SJCRH30 (cell line): ENCODE results near the gene PGAM2. TPM values are rescaled to one million over a fixed set of nuclear protein-coding genes. Genes with fewer than 3 reads are reported as not detected.
A peak's percentile ranks its signal among the peaks of the same experiment; 100 is the strongest.

ENCODE experiments used
- DNase-seq, 2 experiments: peaks; one replicate each; pipeline ENCODE4 v3.0.0-alpha.2; 2015 to 2020
- H3K27ac ChIP-seq: fragments of 250-450 bp; sonication (Bioruptor Pico); 2 replicates; pipeline ENCODE4 v1.5.1; 2020; ENCODE audit warnings: mild to moderate bottlenecking, moderate library complexity
- H3K27me3 ChIP-seq: fragments of 250-450 bp; sonication (Bioruptor Pico); 2 replicates; pipeline ENCODE4 v1.5.1; 2020; ENCODE audit warnings: mild to moderate bottlenecking, moderate library complexity
- H3K36me3 ChIP-seq: fragments of 250-450 bp; sonication (Bioruptor Pico); 2 replicates; pipeline ENCODE4 v1.5.1; 2020; ENCODE audit warnings: mild to moderate bottlenecking, moderate library complexity
- H3K4me1 ChIP-seq: fragments of 250-450 bp; sonication (Bioruptor Pico); 2 replicates; pipeline ENCODE4 v1.5.1; 2020; ENCODE audit warnings: mild to moderate bottlenecking, moderate library complexity
- H3K4me3 ChIP-seq: fragments of 250-450 bp; sonication (Bioruptor Pico); 2 replicates; pipeline ENCODE4 v1.5.1; 2020; ENCODE audit warnings: mild to moderate bottlenecking, moderate library complexity
- H3K9me3 ChIP-seq: fragments of 250-450 bp; sonication (Bioruptor Pico); replicated peaks from 2 replicates; pipeline ENCODE4 v1.5.1; 2020; ENCODE audit warnings: mild to moderate bottlenecking, moderate library complexity
- total RNA-seq: library from RNA; depleted of rRNA; stranded (reverse); fragments of >200 nt; shearing (Covaris generic); gene quantifications from 2 replicates; pipeline ENCODE4 v1.2.3, GENCODE V29; 2014; rRNA removed

Gene PGAM2
- not detected in 2 replicates for total RNA-seq

GRCh38 chr7:44065431-44066110, at the start of gene PGAM2:
PGAM2 (minus strand) TSS chr7:44065567; CDS start chr7:44065529, 38 bp downstream.
- Histone ChIP-seq H3K36me3 (no peaks in the 10 kb centered on the region), H3K27me3 (no peaks in the 10 kb centered on the region), H3K4me1 (no peaks in the 10 kb centered on the region; the same call in 1 of the 2 replicates), H3K9me3 (no peaks in the 10 kb centered on the region), H3K4me3 (no peak within 1 kb of the TSS), H3K27ac (no peak within 1 kb of the TSS)
- no peak for DNase-seq

DNA sequence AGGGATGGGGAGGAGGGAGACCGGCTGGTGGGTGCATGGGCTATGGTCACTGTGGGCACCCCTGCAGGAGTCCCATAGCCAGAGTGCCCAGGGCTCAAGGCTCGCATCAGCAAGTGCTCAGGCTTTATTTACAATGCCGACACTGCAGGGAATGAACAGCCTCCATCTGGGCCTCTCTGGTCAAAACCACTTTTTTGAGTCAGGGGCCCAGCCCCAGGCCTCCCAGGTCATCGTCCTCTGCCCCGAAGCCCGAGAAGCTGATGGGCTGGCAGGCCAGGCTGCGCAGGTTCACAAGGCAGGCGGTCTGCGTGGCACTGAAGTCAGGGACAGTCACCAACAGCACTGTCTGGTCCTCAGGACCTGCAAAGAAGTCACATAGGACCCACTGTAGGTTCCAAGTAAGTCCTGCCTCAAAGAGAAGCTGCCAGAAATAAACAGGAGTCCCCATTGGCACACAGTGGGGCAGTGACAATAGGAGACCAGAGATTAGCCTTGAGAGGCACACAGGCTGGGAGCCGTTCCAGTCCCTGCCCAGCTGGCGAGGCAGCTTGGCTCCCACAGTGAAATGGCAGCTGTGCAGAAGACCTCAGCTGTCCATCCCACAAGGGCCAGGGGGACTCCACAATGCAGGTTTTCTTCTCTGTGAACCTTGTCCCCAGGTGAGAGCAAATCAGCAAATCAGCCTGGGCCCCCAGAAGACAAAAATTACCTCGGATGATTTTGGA, 49.4 kb upstream of the PGAM2 start:
- H3K27ac ChIP-seq: no peak overlapping the region
- no peaks in the 10 kb centered on the region for H3K27me3 ChIP-seq
- no peaks in the 10 kb centered on the region for H3K4me1 ChIP-seq
- H3K9me3 ChIP-seq: no peaks in the 10 kb centered on the region
- no peak overlapping the region for H3K4me3 ChIP-seq
- peaks cover 51% of the 10 kb centered on the region for H3K36me3 ChIP-seq
- DNase-seq: peak in 1 of 2 experiments; percentile 40

- DNase-seq: no peak
- Histone ChIP-seq H3K27ac (no peak overlapping the region), H3K36me3 (peaks cover 55% of the 10 kb centered on the region), H3K4me3 (no peak overlapping the region), H3K27me3 (no peaks in the 10 kb centered on the region), H3K9me3 (no peaks in the 10 kb centered on the region), H3K4me1 (no peaks in the 10 kb centered on the region)
Measured at GRCh38 chr7:44113764-44114354, 48.5 kb upstream of the PGAM2 start.

GRCh38 chr7:44112997-44113763, 47.8 kb upstream of the PGAM2 start:
- Histone ChIP-seq H3K27ac (no peak overlapping the region), H3K4me1 (no peaks in the 10 kb centered on the region), H3K9me3 (no peaks in the 10 kb centered on the region), H3K36me3 (peaks cover 55% of the 10 kb centered on the region), H3K27me3 (no peaks in the 10 kb centered on the region), H3K4me3 (no peak overlapping the region)
- no peak for DNase-seq

- Histone ChIP-seq H3K36me3 (peaks cover 50% of the 10 kb centered on the region), H3K9me3 (no peaks in the 10 kb centered on the region), H3K4me3 (no peak overlapping the region), H3K4me1 (no peaks in the 10 kb centered on the region), H3K27me3 (no peaks in the 10 kb centered on the region), H3K27ac (no peak overlapping the region)
- DNase-seq: no peak
Measured at GRCh38 chr7:44112231-44112996, 47.0 kb upstream of the PGAM2 start.

DNA sequence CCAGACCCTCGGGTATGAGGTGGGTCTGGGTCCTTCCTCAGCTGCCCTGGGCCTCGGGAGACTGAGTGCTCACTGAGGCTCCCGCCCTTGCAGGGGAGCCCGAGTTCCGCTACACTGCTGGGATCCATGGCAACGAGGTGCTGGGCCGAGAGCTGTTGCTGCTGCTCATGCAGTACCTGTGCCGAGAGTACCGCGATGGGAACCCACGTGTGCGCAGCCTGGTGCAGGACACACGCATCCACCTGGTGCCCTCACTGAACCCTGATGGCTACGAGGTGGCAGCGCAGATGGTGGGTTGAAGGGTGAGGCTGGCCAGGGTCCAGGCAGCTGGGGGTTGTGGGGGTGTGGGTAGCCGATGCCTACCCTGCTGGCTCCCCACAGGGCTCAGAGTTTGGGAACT, 46.4 kb upstream of the PGAM2 start:
- Histone ChIP-seq H3K36me3 (peaks cover 43% of the 10 kb centered on the region), H3K27ac (no peak overlapping the region), H3K4me1 (no peaks in the 10 kb centered on the region), H3K9me3 (no peaks in the 10 kb centered on the region), H3K4me3 (no peak overlapping the region), H3K27me3 (no peaks in the 10 kb centered on the region)
- no peak for DNase-seq

- H3K4me3 ChIP-seq: no peak overlapping the region
- no peak overlapping the region for H3K27ac ChIP-seq
- no peaks in the 10 kb centered on the region for H3K9me3 ChIP-seq
- no peaks in the 10 kb centered on the region for H3K4me1 ChIP-seq
- DNase-seq: no peak
- H3K27me3 ChIP-seq: no peaks in the 10 kb centered on the region
- peaks cover 39% of the 10 kb centered on the region for H3K36me3 ChIP-seq
Measured at GRCh38 chr7:44110719-44111635, 45.6 kb upstream of the PGAM2 start.

GRCh38 chr7:44109991-44110390, 44.6 kb upstream of the PGAM2 start:
- no peak overlapping the region for H3K4me3 ChIP-seq
- H3K36me3 ChIP-seq: peaks cover 29% of the 10 kb centered on the region
- no peaks in the 10 kb centered on the region for H3K27me3 ChIP-seq
- no peak for DNase-seq
- no peak overlapping the region for H3K27ac ChIP-seq
- no peaks in the 10 kb centered on the region for H3K9me3 ChIP-seq
- H3K4me1 ChIP-seq: no peaks in the 10 kb centered on the region; the same call in 1 of the 2 replicates

GRCh38 chr7:44108768-44109750, 43.7 kb upstream of the PGAM2 start:
- Histone ChIP-seq H3K9me3 (no peaks in the 10 kb centered on the region), H3K36me3 (peaks cover 20% of the 10 kb centered on the region), H3K27me3 (no peaks in the 10 kb centered on the region), H3K27ac (no peak overlapping the region), H3K4me3 (no peak overlapping the region), H3K4me1 (no peaks in the 10 kb centered on the region; the same call in 1 of the 2 replicates)
- no peak for DNase-seq

DNA sequence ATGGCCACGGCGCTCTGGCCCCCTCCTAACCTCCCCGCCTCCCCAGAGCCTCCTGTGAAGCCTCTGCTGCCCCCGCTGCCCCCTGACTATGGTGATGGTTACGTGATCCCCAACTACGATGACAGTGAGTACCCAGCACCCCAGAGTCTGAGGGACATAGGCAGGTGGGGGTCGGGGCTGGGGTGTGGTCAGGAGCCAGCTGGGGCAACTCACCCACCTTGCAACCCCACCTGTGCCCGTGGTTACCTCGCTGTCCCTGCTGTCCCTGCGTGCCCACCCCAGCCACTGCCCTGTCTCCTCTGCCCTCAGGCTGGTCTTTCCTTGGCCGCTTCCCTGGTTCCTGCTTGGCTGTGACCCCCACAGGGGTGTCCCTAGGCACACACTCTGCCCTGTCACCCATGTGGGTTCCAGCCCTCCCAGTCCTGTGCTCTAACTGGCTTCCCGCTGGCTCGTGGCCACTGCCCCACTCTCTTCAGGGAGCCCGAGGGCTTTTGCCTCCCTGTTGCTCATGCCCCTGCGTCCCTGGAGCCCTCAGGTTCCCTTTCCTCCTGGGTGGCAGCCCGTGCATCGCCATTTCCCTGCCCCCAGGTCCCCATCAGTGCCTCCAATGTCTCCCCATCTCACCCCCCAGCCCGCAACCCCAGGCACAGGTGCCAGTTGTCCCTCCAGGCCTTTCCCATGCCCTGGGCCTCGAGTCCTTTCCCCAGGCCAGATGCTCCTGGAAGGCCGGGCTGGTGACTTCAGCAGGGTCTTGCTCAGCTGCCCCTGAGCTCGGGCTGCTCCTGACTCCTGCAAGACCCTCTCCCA, 42.8 kb upstream of the PGAM2 start:
- peaks cover 14% of the 10 kb centered on the region for H3K36me3 ChIP-seq
- no peak for DNase-seq
- H3K4me1 ChIP-seq: peaks cover 4% of the 10 kb centered on the region; the same call in 1 of the 2 replicates
- H3K4me3 ChIP-seq: no peak overlapping the region
- no peaks in the 10 kb centered on the region for H3K9me3 ChIP-seq
- H3K27ac ChIP-seq: no peak overlapping the region
- no peaks in the 10 kb centered on the region for H3K27me3 ChIP-seq

- peaks cover 8% of the 10 kb centered on the region; the same call in 1 of the 2 replicates for H3K36me3 ChIP-seq
- no peaks in the 10 kb centered on the region for H3K27me3 ChIP-seq
- H3K4me1 ChIP-seq: peaks cover 4% of the 10 kb centered on the region; the same call in 1 of the 2 replicates
- H3K4me3 ChIP-seq: no peak overlapping the region
- no peaks in the 10 kb centered on the region for H3K9me3 ChIP-seq
- DNase-seq: no peak
- H3K27ac ChIP-seq: no peak overlapping the region
Measured at GRCh38 chr7:44107116-44107960, 42.0 kb upstream of the PGAM2 start.
